ENCODE results near the gene SSR4. TPM values are rescaled to one million over a fixed set of nuclear protein-coding genes. Genes with fewer than 3 reads are reported as not detected.

SSR4 gene
- total RNA-seq, 1 donor from 2014 or later: 150 TPM

DNA sequence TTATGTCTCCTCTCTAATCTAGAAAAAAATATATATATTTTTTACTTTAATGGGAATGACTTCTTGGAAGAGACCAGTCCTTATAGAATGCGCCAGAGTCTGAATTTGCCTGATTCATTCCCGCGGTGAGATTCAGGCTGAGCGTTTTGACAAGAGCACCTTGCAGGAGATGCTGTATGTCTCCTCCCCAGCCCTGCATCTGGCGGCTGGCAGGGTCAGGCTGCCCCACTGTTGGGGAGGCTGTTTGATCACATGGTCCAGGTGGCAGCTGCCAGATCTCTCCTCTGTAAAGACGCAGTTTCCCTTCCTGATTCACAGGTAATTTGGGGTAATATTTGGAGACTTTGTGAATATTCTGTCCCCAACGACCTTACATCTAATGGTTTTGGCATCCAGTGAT, 26.1 kb downstream of the SSR4 start:
- ATAC-seq (no peak), DNase-seq (ENCODE audit: missing footprints) (no peak)
- intact Hi-C loops (cut with DNase I): no loop called here

GRCh38 chrX:153821066-153821465, 26.6 kb downstream of the SSR4 start:
- no peak for ATAC-seq
- DNase-seq (ENCODE audit: missing footprints): no peak
- intact Hi-C loops (cut with DNase I): no loop called here

GRCh38 chrX:153824348-153824747, 29.9 kb downstream of the SSR4 start:
- DNase-seq (ENCODE audit: missing footprints) (no peak), ATAC-seq (no peak)
- intact Hi-C loops (cut with DNase I): no loop called here

DNA sequence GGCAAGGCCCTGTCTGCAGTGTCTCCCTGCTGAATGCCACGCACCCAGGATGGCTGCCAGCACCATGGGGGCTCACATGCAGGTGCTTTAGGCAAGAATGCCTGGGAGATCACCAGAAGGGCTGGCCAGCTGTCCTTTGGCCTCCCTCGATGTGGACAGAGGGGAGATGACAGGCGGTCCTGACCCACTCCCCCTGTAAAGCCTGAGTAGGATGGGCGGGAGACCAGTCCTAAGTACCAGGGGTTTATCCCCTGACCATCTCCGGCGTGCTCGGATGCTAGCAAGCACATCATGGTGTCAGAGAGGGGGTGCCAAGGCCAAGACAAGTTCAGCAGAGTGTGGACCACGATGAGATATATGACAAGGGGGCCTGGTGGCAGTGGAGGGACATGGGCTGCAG, 30.6 kb downstream of the SSR4 start:
- ATAC-seq (no peak), DNase-seq (ENCODE audit: missing footprints) (no peak)
- intact Hi-C loops (cut with DNase I): no loop called here

DNA sequence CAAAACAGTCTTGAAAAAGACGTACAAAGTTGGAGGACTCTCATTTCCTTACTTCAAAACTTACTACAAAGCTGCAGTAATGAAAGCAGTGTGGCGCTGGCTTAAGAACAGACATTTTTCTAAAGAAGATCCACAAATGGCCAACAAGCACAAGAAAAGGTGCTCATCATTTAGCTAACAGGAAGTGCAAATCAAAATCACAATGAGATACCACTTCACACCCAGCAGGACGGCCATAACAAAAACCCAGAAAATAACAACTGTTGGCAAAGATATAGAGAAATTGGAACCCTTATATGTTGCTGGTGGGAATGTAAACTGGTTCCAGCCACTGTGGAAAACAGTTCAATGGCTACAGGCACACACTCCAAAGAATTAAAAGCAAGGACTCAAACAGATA, 32.5 kb downstream of the SSR4 start:
- ATAC-seq: no peak
- intact Hi-C loops (cut with DNase I): no loop called here
- no peak for DNase-seq (ENCODE audit: missing footprints)

DNA sequence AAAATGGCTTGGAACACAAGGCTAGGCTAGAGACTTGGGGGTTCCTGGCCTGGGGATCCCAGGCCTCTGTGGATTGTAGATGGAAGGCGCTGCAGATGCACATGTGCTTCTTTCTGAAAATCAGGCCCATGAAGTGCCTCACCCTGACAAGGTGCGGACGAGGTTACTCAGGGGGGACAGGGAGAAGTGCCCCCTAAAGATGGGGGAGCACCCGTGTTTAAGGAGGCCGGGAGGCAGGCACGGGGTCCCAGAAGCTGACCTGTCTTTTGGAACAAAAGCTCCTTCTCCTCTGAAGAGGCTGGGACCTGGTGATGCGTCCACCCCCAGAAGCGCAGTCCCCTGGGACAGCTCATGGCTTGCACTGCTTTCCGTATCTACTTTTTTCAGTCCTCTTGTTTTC, 33.4 kb downstream of the SSR4 start:
- intact Hi-C loops (cut with DNase I): no loop called here
- DNase-seq (ENCODE audit: missing footprints): no peak
- ATAC-seq: no peak

DNA sequence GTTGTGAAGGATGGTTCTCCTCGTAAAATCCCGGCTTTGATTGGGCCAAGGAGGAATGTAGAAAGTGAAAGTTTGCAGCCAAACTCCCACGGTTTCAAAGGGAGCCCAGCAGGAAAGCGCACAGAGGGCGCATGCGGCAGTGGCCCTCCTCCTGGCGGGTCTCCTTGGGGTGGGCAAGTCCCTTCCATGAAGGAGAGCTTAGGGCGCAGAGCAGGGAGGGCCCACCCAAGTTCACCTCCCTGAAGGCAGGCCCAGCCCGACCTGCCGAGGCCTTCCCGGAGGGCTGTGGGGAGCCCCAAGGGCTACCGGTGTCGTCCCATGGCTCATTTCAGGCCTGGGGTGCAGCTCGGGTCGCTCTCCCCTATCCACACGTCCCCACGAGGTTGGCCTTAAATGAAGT, 33.8 kb downstream of the SSR4 start:
- intact Hi-C loops (cut with DNase I): no loop called here
- no peak for ATAC-seq

DNA sequence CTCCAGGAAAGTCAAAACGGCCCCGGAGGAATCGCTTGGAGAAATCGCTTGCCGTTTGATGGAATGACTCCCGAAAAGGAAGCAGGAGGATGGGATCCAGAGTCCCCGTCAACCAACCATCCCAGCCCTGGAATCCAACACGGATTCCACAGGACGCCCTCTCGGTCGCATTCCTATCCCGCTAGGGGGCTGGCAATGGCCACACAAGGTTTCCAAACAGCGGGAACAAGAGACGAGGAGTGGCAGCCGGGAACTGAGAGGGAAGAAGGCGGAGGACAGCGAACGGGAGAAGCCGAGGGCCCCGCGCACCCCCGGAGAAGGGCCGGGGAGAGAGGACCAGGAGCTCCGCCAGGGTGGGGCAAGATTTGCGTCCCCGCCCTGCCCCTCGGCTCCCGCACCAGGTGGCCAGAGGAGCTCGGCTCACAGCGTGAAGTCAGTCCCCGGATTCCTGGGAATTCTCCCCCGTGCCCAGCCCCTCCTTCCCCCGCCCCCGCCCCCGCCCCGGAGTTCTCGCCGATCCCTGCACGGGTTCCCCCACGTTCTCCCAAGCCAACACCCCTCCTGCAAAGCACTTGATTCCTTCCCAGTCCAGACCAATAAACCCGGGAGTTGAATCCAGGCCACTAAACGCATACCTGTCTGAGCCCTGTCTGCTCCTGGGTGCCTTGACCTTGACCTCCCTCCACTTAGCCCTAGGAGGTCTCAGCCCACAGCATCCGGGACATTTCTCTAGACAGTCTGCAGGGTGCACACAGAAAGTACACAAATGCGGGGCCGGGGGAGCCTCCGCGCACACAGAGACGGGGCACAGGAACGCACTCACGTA, 34.5 kb downstream of the SSR4 start:
- intact Hi-C loops (cut with DNase I): no loop called here
- ATAC-seq: no peak

More for the DNA sequence above, 33.8 kb downstream of the SSR4 start:
- no peak for DNase-seq (ENCODE audit: missing footprints)

GRCh38 chrX:153829549-153829798, 35.0 kb downstream of the SSR4 start:
- ATAC-seq (no peak), DNase-seq (ENCODE audit: missing footprints) (no peak)
- intact Hi-C loops (cut with DNase I): no loop called here

More for the DNA sequence above, 34.5 kb downstream of the SSR4 start:
- DNase-seq (ENCODE audit: missing footprints): no peak

GRCh38 chrX:153829799-153830639, 35.6 kb downstream of the SSR4 start, which contains the start of gene PDZD4:
Gene PDZD4, minus strand, starts transcription at chrX:153830544. Its CDS starts 246 bp downstream, at chrX:153830298.
- intact Hi-C loops (cut with DNase I): no loop called here
- DNase-seq (ENCODE audit: missing footprints) (no peak), ATAC-seq (peak; percentile 28)

- DNase-seq (ENCODE audit: missing footprints) (no peak), ATAC-seq (no peak)
- intact Hi-C loops (cut with DNase I): no loop called here
Observed at GRCh38 chrX:153830640-153831428, 36.4 kb downstream of the SSR4 start.

- intact Hi-C loops (cut with DNase I): no loop called here
Observed at GRCh38 chrX:153831429-153832150, 37.1 kb downstream of the SSR4 start.

GRCh38 chrX:153832728-153833127, 38.3 kb downstream of the SSR4 start:
- ATAC-seq (no peak), DNase-seq (ENCODE audit: missing footprints) (no peak)
- intact Hi-C loops (cut with DNase I): no loop called here

More at GRCh38 chrX:153831429-153832150, 37.1 kb downstream of the SSR4 start:
- DNase-seq (ENCODE audit: missing footprints) (no peak), ATAC-seq (no peak)

- DNase-seq (ENCODE audit: missing footprints) (no peak), ATAC-seq (no peak)
- intact Hi-C loops (cut with DNase I): no loop called here
Observed at GRCh38 chrX:153836921-153837320, 42.5 kb downstream of the SSR4 start.

GRCh38 chrX:153844509-153845082, 50.1 kb downstream of the SSR4 start:
- intact Hi-C loops (cut with DNase I): no loop called here
- ATAC-seq (no peak), DNase-seq (ENCODE audit: missing footprints) (no peak)

- DNase-seq (ENCODE audit: missing footprints) (no peak), ATAC-seq (no peak)
- intact Hi-C loops (cut with DNase I): no loop called here
Observed at GRCh38 chrX:153845195-153845594, 50.7 kb downstream of the SSR4 start.

DNA sequence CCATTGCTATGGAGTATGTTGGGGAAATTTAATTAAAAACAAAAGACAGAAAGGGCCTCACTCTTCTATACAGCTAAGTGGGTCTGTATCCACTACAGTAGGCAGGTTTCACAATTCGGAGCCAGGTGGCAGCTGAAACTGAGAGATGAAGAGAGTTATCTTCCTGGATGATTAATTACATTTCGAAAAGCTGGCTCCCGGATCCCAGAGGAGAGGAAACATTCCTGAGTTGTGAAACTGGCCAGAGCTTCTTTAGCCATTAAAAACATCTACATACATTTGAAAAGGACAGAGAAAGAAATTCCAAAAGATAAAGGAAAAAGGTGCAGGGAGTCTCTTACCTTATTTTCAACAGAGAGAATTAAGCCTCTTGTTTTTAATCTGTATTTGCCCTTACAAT, 51.4 kb downstream of the SSR4 start:
- intact Hi-C loops (cut with DNase I): no loop called here
- no peak for ATAC-seq
- no peak for DNase-seq (ENCODE audit: missing footprints)

All from Right ventricle myocardium inferior (tissue), 1 donor.